RWPE1 (cell line): Measurements from ENCODE around the gene FCRL6.

ENCODE experiments used
- CTCF ChIA-PET: fragments of 350-600 bp; sonication (Branson Sonifier 250); formaldehyde crosslinking; extraction: SDS; loops from one replicate; lab custom pipeline; 2021; lab: Yijun Ruan, JAX
- POLR2A ChIA-PET: fragments of 400-600 bp; formaldehyde crosslinking; extraction: SDS; loops from one replicate; lab custom pipeline; 2020; ENCODE audit warnings: antibody characterized with exemption; ENCODE audit not compliant: low non-redundant PET; lab: Yijun Ruan, JAX
- DNase-seq: peaks from one replicate; pipeline ENCODE4 v3.0.0; 2012; ENCODE audit warnings: low spot score
- H3K27ac ChIP-seq: fragments of 450-650 bp; 2 replicates; pipeline ENCODE4 v1.5.1; 2017
- CTCF ChIP-seq: fragments of 450-650 bp; conservative IDR thresholded peaks from 2 replicates; pipeline ENCODE4 v1.5.1; 2017; ENCODE audit warnings: low read depth, mild to moderate bottlenecking

Gene FCRL6

GRCh38 chr1:159829822-159830465, 27.8 kb downstream of the FCRL6 start:
- H3K27ac ChIP-seq = no peak overlapping the region
- CTCF ChIA-PET = interaction anchor here (0.6 to 1.5 kb wide), 5 partner anchors 25 to 698 kb away, joined by 3 to 5 read pairs (median 3); partner anchors contain the start of gene FCRL6
- TF ChIP-seq CTCF = no peak
- no peak for DNase-seq
- POLR2A ChIA-PET = interaction anchor here (0.6 kb wide), 1 partner anchor 22 kb away, joined by 3 read pairs; no protein-coding TSS in a partner anchor

GRCh38 chr1:159830722-159831121, 28.6 kb downstream of the FCRL6 start:
- no peak for DNase-seq
- H3K27ac ChIP-seq = no peak overlapping the region
- POLR2A ChIA-PET = no interaction called here
- CTCF ChIA-PET = interaction anchor here (0.7 to 1.5 kb wide), 2 partner anchors 29 to 58 kb away, joined by 3 read pairs; partner anchors contain the start of gene FCRL6
- TF ChIP-seq CTCF = no peak

GRCh38 chr1:159831412-159832141, 29.4 kb downstream of the FCRL6 start:
- no peak for TF ChIP-seq CTCF
- ChIA-PET POLR2A (no interaction called here), CTCF (interaction anchor here (0.5 to 1.6 kb wide), 2 partner anchors 33 to 173 kb away, joined by 5 to 6 read pairs; no protein-coding TSS in a partner anchor)
- H3K27ac ChIP-seq = no peak overlapping the region
- no peak for DNase-seq

GRCh38 chr1:159832309-159832708, 30.1 kb downstream of the FCRL6 start:
- no peak for TF ChIP-seq CTCF
- H3K27ac ChIP-seq = no peak overlapping the region
- DNase-seq = no peak
- ChIA-PET CTCF (interaction anchor here (0.5 to 1.6 kb wide), 2 partner anchors 33 to 172 kb away, joined by 5 to 6 read pairs; no protein-coding TSS in a partner anchor), POLR2A (no interaction called here)

GRCh38 chr1:159835356-159835755, 33.2 kb downstream of the FCRL6 start:
- DNase-seq = no peak
- ChIA-PET POLR2A (no interaction called here), CTCF (interaction anchor here (0.6 kb wide), 1 partner anchor 54 kb away, joined by 3 read pairs; no protein-coding TSS in a partner anchor)
- no peak overlapping the region for H3K27ac ChIP-seq
- TF ChIP-seq CTCF = no peak

GRCh38 chr1:159835862-159836525, 33.8 kb downstream of the FCRL6 start:
- DNase-seq = no peak
- TF ChIP-seq CTCF = no peak
- CTCF ChIA-PET = interaction anchor here (0.6 kb wide), 2 partner anchors 54 to 56 kb away, joined by 3 to 4 read pairs; no protein-coding TSS in a partner anchor
- no peak overlapping the region for H3K27ac ChIP-seq
- POLR2A ChIA-PET = no interaction called here
